CD1c-positive myeloid dendritic cell (primary cell): Measurements from ENCODE around the gene APOBEC3G.
A peak's percentile ranks its signal among the peaks of the same experiment; 100 is the strongest.

ENCODE experiments used
- DNase-seq: peaks from one replicate; pipeline ENCODE4 v3.0.0-alpha.2; 2016; ENCODE audit errors: extremely low spot score

The APOBEC3G gene

DNA sequence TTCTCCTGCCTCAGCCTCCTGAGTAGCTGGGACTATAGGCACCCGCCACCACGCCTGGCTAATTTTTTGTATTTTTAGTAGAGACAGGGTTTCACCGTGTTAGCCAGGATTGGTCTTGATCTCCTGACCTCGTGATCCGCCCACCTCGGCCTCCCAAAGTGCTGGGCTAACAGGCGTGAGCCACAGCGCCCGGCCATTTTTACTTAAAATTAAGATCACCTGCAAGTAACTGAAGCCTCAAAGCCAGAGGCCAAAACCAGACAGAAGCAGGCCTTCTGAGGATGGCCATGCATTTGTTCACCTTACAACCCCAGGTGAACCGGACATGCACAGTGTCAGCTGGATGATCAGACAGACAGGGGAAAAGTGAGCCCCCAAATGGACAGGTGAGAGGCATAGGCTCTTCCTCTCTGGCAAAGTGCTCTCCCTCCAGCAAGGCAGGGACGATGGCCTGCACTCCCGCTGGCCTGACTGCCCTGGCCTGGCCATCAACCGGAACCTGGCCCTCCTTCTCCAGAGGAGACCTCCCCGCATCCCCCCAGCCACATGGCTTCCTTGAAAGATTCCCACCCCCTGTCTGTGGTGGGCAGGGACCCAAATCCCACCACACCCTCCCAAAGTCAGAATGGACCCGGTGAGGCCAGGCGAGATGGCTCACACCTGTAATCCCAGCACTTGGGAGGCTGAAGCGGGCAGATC is 45.8 kb downstream of the APOBEC3G start:
- DNase-seq, result no peak

DNA sequence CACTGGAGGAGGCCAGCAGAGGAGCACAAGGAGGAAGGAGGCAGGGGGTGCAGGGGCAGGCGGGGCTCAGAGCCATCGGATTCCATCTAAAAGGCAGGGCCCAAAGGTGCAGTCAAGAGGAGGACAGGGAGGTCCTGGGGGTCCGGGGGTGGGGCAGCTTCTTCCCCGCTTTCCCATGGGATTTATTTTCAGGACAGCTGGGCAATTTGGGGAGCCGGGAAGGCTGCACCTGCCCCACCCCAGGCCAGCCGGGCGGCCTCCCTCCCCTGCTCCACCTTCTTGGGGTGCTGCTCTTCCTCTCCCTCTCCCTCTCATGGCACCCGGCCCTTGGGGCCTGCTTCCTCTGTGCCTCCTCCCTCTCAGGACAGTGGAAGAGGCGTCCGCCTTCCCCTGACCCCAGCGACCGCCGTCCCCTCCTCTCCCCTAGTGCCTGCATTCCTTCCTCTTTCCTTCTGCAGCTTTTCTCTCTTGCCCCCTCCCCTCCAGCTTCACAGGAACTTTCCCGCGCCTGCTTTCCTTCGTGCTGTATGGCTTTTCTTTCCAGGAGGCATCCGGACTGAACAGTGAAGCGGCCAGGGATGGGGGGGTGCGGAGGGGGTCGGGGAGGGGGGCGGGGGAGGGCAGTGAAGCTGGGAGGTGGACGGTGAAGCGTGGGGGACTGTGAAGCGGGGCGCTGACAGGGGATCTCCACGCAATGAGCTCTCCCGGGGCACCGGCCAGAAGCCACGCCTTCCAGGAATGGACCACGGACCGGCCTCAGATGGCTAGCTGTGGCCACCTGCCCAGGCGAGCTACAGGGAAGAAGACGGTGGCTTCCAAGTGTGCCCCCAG is 46.9 kb downstream of the APOBEC3G start:
- peak; percentile 20 for DNase-seq

DNA sequence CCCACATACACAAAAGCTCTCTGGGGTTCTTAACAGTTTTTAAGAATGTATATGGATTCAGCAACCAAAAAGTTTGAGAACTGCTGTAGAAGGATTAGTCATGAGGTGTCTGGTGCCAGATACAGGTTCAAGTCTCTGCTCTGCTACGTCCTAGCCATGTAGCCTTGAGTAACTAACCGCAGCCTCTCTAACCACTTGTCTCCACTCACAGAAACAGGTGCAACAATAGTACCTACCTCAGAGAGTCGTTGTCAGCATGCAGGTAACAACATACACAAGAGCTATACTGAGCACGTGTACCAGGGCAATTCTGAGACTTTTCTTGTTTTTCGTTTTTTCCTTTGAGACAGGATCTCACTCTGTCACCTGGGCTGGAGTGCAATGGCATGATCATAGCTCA is 48.5 kb downstream of the APOBEC3G start:
- no peak for DNase-seq

DNA sequence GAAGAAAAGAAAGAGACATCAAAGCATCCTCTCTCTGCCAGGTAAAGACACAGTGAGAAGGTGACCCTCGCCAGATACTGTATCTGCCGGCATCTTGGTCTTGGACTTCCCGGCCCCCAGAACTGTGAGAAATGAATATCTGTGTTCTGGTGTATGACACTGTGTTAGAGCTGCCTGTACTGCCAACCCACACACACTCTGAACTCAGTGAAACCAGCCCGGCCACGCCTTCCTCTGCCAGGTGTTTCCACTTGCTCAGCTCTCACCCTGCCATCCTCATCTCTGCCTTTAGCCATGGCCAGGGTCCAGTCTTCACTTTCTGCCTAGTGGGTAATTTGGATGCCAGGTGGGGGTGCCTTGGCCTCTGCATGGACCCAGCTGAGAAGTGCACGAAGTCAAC is 51.4 kb downstream of the APOBEC3G start:
- no peak for DNase-seq

DNA sequence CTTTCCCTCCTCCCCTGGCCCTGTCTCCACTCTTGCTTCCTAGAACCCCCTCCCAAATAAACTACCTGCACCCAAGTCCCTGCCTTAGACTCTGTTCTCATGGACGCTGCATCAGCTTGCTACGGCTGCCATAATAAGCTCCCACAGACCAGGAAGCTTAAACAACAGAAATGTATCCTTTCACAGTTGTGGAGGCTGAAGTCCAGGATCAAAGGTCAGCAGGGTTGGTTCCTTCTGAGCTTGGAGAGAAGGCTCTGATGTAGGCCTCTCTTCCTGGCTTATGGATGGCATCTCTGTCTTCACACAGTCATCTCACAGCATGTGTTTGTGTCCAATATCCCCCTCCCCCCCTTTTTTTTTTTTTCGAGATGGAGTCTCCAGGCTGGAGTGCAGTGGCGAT is 52.0 kb downstream of the APOBEC3G start:
- DNase-seq, result no peak

DNA sequence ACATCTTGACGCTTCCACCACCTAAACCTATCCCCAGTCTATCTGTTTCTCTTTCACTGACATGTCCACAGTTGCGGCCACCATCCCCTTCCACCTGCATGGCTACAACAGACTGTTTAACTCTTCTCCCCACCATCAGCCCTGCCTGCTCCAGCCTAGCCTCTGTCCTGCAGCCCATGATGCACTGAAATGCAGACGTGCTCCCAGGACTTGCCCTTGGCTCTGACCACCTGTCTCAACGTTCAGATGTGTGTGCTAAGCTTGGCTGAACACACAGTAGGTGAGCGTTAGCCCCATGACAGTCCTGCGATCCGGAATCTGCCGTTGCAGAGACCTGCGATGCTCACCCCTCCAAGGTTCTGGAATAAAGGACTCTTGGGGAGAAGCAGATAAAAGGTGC is 52.7 kb downstream of the APOBEC3G start:
- no peak for DNase-seq

DNA sequence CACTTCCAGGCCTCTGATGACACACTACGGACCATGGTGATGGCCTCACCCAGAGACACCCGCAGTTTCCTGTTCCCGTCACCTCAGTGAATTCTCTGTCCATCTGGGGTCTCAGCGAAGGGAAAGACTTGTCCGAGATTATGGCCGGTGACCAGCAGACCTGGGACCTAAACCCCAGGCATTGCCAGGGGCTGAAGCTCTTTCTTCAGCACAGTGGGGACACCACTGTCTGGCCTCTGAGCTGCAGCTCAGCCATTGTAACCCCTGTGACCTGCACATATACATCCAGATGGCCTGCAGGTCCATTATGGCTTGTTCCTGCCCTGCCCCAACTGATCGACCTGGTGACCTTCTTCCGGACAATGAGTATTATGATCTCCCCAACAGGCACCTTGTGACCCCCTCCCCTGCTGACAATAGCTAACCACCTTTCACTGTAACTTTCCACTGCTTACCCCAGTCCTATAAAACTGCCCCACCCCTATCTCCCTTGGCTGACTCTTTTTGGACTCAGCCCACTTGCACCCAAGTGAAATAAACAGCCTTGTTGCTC is 53.2 kb downstream of the APOBEC3G start:
- no peak for DNase-seq

DNA sequence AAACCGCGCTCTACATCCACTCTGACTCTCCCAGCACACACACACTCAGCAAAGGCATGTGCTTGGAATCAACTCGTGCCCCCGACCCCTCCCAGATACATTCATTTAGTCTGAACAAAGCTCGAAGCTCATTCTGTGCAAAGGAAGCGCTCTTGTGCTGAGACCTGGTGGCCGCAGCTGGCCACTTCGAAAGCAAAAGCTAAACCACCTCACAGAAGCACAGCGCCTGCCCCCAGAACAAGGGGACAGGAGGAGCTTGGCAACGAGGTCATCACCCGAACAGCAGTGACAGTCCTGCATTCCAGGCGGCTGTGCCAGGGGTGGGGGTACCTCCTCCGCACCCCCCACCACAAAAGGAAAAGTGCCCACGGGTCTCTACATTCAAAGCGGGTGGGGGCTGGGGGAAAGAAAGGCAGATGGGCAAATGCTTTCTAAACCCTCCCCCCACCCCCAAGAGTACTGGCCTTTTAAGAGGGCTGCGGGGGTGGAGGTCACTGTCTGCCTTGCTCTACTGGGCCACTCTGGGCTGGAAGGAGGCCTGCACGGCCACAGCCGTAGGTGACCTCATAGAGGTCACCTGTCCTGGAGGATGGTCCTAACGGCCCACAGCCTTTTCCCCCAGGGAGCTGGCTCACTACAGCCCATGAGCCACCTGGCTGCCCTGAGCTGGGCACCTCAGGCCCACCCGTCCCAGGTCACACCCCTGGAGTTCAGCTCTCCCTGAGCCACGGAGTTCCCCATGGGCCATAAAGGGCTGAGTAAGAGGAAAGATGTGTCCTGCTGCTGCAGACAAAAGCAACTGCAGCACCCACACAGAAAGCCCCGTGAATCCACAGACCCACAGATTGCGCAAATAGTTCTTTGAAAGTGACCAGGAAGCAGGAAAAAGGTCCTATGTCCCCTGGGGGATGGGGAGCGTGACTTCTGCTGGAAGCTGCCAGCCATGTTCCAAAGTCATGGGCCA is 54.1 kb downstream of the APOBEC3G start:
- DNase-seq, result peak; percentile 82

DNA sequence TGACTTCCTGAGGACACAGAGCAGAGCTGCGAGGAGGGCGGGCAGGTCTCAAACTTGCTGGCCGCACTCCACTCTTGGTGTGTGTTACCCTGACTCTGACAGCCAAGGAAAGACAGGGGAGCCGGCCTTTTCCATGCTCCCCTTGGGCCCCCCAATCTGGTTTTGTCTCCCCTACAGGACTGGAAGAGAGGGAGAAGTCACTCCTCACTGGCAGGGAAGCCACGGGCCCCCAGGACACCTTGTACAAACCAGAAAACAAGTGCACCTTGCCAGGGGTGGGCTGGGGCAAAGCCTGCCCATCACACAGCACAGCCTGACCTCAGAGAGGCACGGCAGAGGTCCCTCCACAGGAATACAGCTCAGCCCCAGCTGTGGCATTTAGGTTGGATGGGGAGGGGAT is 55.2 kb downstream of the APOBEC3G start:
- no peak for DNase-seq

DNA sequence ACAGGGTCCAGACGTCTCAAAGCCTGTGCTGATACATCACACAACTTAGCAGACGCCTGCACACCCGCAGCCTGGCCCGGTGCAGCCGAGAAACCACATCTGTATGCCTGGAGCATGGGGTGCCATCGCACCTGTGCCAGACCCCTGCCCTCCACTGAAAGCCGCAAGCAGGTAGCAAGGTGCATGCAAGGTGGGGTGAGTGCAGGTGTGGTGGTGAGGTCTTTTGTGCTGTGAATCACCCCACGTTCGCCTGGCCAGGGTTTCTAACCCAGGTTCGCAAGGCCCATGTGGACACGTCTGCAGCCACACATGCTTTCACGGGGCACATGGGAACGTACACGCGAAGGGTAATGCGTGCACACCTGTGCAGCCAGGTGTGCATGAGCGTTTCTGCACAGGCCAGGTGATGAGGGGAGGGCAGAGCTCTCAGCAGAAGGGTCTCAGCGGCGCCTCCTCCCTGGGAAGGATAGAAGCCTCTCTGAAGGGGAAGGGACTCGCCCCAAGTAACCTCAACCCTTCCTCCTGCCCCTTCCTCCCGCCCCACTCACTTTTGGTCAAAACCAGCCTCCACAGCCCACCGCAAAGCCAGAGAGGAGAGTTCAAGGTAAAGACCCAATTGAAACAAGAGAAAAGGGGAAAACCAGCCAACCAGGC is 55.9 kb downstream of the APOBEC3G start:
- DNase-seq, result no peak

DNA sequence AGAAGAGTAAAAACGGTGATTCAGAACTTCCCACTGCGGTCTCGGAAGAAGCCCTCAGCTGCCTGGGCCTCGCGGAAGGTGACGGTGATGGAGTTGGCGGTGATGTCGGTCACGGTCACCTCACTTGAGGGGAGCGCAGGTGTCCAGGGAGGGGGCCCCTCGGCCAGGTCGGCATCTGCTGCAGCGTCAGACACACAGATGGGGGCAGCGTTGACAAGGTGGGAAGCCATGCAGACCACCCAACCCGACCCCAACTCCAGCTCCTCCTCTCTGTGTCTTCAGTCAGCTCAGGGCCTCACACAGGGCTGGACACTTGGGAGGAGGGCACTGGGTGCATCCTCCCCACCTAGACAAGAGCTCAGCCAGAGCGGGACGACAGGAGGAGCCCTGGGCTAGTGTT is 56.8 kb downstream of the APOBEC3G start:
- DNase-seq, result no peak

DNA sequence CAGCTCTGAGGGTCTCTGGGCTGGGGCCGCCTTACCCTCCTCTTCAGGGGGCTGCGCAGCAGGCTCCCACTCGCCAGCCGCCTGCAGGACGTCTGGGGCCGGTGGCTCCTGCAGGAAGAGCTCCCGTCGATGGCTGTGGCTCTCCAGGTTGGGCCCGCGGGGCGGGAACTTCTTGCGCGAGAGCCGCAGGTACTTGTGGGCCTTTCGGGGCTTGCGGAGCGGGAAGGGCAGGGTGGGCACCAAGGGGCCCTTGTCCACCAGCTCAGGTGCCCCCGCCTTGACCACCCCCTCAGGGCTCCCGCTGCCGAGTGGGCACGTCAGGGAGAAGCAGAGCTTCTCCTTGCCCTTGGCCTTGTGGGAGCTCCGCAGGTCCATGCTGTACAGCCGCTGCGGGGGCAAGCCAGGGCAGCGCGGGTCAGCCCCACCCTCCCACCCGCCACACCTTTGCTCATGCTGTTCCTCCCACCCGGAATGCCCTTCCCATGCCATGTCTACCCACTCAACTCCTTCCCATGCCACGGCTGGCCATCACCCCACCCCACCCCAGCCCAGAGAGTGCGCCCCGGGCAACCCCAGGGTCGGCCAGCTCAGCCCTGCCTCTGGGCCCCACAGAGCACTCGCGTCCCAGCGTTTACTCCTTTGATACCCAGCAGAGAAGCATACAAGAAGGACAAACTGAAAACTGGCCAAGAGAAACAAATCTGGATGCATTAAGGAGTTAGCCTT is 57.5 kb downstream of the APOBEC3G start:
- DNase-seq, result no peak

DNA sequence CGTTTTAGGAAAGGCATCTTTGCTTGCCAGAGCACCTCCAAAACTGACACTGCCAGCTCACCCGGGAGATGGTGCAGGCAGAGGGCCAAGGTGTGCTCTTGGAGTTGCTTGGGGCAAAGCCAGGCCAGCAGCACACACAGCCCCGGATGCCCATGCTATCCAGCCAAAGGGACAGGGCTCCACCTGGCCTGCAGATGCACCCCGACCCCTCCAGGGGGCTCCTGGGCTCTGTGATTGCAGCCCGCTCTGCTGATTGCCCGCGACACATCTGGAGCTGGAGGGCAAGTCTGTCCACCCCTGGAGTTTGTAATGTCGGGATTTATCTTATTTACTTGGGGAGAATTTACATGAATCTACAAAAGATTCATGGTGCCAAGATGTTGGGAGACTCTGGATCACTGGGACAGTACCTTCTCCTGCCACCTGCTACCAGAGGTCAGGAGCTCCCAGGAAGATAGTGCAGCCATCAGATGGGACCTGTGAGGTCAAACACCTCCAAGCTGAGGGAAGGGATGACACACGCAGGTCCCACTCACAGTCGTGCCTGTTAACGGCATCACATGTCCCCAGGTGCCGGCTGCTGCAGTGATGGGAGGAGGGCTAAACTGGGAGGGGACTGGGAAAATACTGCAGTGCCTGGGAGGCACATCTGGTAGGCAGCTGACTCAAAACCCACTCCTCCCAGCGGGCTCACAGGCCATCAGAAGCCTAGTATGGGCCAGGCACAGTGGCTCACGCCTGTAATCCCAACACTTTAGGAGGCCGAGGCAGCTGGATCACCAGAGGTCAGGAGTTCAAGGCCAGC is 58.2 kb downstream of the APOBEC3G start:
- no peak for DNase-seq

DNA sequence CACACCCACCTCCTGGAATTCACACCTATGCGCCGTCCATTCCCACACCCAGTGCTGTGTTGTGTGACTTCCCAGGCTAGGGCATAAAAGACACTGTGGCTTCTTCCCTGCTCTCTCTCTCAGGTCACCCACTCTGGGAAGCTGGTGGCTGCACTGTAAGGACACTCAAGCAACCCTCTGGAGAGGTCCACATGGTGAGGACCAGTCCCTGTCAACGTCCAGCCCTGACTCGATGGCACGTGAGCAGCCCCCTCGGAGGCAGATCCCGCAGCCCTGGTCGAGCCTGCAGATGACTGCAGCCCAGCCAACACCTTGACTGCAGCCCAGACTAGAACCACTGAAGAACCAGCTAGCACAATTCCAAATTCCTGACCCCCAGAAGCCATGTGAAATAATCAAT is 59.2 kb downstream of the APOBEC3G start:
- no peak for DNase-seq
